Uterus (tissue), 2 donors: ENCODE data around the gene MSANTD3.

Experiments used
- CTCF ChIP-seq, 4 experiments: fragments of 200-600 bp in 2 of 4; fragments of 450-650 bp in 2 of 4; sonication (generic) in 2 of 4; IDR thresholded peaks; one replicate each; pipeline ENCODE4 v1.5.1; 2016 to 2019; ENCODE audit warnings: antibody characterized with exemption in 4 of 4, mild to moderate bottlenecking in 2 of 4, moderate library complexity in 1 of 4
- POLR2A ChIP-seq, 2 donors: fragments of 450-650 bp; IDR thresholded peaks; one replicate each; pipeline ENCODE4 v1.6.1; 2016; ENCODE audit warnings: antibody characterized with exemption in 2 of 2, mild to moderate bottlenecking in 1 of 2, moderate library complexity in 1 of 2

DNA sequence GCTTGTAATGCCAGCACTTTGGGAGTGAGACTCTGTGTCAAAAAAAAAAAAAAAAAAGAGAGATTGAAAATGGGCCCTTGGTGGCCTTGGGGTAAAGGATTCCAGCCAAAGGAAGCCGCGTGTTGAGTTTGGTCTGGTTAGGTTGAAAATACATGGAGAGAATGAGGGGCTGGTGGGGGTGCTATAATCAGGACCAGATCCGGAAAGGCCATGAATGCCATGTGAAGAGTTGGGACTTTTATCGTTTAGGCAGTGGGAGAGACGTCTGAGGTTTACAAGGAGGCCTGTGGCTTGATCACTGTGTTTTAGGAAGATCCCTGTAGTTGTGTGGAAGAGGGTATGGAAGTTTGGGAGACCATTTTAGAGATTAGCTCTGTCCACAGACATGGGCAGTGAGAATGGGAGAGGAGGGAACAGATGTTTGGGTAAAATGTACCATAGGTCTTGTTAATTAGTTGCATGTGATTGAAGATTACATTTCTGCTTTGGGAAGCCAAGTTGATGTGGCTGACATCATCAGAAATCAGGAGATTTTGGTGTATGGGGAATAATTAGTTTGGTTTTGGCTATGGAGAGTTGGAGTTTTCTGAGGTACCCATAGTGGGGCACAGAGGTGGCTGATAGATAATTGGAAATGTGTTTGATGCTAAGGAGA lies 3.5 kb downstream of the MSANTD3 start:
- TF ChIP-seq POLR2A (IDR thresholded peaks at IDR 0.05) (no peak), CTCF (IDR thresholded peaks at IDR 0.05) (no peak)
